SKM-1 treated with dmso at 0.1 percent for 144 hours (cell line): Measurements from ENCODE around the gene GMCL1.
A peak's percentile ranks its signal among the peaks of the same experiment; 100 is the strongest.
"Not testable (repeated sequence)": the region's sequence is repeated elsewhere in the genome, so short reads cannot be mapped to it uniquely, and the experiment has no call there.

ENCODE experiments used
- DNase-seq: peaks from one replicate; lab custom pipeline; 2025; ENCODE audit not compliant: unreplicated experiment; lab: John Stamatoyannopoulos, UW

GMCL1 gene

GRCh38 chr2:69847068-69847828 lies 17.8 kb downstream of the GMCL1 start:
- no peak for DNase-seq

GRCh38 chr2:69848186-69848790 lies 18.8 kb downstream of the GMCL1 start:
- DNase-seq = no peak

DNA sequence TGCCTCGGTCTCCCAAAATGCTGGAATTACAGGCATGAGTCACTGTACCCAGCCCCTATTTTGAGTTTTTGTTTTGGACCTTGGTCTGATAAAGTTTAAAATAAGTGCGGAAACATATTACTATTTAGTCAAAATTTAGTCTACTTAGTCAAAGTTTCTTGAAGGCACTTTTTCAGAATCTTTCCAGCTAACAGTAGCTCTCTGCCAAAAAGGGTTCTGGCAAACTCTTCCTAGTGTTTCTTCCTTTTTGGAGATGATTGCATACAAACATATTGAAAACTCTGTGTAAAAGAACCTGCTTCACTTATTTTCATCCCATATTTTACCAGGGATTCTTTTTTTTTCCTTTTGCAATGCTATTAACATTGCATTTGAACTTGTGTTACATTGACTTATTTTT lies 28.8 kb downstream of the GMCL1 start:
- DNase-seq = no peak

DNA sequence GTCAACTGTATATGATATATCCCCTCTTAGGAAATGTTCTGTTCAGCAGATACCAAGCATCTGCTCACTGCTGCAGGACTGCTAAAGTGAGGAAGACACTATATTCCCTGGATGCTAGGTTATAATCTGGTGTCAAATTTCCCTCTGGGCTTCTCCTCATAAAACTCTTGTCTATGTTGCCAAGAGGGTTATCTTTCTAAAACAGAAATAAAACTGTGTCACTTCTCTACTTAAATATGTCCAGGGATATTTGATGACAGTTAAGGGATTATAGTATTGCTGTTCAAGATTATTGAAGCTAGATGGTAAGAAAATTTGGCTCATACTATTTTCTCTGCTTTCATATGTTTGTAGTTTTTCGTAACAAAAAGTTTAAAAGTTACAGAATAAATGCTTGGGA lies 33.8 kb downstream of the GMCL1 start:
- DNase-seq = no peak

DNA sequence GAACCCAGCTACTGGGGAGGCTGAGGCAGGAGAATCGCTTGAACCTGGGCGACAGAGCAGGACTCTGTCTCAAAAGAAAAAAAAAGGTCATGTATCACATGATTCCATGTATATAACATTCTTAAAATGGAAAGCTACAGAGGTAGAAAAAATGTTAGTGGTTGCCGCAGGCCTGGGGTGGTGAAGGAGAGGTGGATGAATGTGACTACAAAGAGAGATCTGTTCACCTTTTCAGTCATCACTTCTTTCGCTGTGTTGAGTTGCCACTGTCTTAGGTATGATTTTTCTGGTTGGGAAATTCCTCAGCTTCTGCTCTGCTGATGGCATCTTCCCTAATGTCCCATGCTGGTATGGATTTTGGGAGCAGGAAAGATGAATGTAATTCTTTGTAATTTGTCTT lies 59.0 kb downstream of the GMCL1 start:
- DNase-seq = no peak

DNA sequence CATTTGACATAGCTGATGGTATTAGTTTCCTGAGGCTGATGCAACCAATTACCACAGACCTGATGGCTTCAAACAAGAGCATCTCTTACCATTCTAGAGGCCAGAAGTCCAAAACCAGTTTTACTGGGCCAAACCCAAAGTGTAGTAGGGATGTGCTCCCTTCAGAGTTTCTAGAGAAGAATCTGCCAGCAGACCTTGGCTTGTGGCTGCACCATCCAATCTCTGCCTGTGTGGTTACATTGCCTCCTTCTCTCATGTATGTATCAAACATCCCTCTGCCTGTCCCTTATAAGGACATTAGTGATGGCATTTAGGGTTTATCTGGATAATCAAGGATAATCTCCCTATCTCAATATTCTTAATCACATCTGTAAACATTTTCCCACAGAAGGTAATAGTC lies 59.8 kb downstream of the GMCL1 start:
- no peak for DNase-seq

DNA sequence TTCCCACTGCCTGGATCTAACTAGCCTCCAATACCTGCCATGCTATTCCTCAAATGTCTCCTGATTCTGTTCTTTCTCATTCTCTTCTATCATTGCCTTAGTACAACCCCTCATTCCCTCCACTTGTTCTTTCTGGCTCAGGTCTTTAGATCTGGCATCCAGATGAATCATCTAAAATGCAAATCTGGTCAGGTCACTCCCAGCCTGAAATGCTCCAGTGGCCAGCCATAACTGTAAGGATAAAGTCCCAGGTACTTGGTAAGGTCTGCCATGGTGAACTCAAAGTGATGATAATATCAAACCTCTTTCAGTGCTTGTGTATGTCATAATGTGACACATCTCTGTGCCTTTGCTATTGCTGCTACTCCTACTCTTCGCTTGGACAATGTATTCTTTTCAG lies 61.4 kb downstream of the GMCL1 start:
- DNase-seq = no peak

- not testable (repeated sequence) for DNase-seq
Measured at GRCh38 chr2:69892838-69893424, 63.5 kb downstream of the GMCL1 start.

DNA sequence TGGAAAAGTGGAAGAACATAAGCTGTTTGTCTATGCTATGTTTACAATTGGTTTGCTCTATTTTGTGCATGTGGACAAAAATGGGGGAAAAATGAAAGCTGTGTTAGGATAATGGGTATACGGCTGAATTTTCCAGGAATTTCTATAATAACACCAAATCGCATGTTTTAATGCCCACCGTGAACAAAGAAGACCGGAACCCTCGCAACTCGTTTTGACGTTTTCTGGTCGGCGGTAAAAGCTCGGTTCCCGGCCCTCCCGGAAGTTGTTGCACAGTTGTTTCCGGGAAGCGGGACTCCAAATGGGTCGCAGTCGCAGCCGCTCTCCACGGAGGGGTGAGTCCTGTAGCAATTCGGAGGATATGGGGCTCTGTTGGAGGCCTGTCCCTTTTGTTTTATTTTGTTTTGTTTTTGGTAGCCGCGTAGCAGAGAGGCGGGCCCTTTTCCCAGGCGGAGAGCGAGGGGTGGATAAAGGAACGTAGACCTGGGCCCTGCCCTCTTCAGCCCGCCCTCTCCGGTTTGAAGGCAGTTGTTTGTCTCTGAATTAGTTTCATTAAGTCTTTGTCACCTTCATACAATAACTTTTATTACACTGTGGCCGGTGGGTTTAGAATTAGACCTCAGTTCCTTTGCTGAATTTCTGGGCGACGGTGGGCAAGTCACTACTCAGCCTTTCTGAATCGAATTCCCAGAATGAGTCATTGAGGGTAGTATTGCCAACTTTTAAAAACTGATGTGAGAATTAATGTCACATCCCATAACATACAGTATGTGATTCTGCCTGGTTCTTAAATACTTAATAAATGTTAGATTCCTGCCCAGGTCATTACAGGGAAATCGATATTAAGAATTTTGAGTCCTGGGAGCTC lies 64.5 kb downstream of the GMCL1 start, which contains the start of gene SNRNP27:
Gene SNRNP27, plus strand, starts transcription at position 273 of the 868 bp plus-strand sequence. Its CDS starts 29 bp downstream, at position 302.
- DNase-seq = peak; percentile 66

- DNase-seq = not testable (repeated sequence)
Measured at GRCh38 chr2:69894737-69895136, 65.3 kb downstream of the GMCL1 start.

DNA sequence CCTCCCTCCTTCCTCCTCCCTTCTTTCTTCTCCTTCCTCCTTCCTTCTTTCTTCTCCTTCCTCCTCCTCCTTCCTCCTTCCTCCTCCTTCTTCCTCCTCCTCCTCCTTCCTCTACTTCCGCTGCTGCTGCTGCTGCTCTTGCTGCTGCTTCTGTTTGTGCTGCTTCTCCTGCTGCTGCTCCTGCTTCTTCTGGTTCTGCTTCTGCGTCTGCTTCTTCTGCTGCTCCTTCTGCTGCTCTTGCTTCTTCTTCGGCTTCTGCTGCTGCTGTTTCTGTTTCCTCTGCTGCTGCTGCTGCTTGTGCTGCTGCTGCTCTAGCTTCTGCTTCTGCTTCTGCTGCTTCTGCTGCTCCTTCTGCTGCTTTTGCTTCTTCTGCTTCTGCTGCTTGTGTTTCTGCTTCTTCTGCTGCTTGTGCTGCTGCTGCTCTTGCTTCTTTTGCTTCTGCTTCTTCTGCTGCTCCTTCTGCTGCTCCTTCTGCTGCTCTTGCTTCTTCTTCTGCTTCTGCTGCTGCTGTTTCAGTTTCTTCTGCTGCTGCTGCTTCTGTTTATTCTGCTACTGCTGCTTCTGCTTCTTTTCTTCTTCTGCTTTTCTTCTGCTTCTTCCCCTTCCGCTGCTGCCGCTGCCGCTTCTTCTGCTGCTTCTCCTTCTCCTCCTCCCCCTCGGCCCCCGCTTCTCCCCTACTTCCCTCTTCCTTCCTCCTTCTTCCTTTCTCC lies 72.9 kb downstream of the GMCL1 start:
- DNase-seq = peak; percentile 96

GRCh38 chr2:69907216-69907615 lies 77.8 kb downstream of the GMCL1 start:
- DNase-seq = no peak

DNA sequence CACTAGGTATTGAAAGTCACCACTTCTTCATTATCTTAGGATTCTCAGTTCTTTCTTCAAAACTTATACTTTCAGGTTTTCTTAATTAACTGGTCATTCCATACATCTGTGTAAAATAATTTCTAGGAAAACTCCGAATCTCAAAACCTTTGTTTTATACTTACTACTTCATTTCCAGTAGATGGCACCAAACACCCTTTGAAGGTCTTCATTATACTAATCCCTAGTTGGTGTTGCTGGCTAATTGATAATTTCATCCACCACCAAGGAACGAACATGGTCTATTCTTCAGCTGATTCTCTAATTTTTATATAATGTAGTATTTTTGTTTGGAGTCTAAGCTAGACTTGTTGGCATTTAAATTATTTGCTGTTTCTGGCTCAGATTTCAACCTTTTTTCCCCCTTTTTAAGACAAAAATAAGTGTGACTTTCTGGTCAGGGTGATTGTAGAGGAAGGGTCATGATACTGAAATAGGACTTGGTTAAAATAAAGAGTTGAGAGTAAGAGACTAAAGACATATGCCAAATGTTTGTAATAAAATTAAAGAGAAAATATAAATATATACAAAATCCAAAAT lies 82.6 kb downstream of the GMCL1 start:
- peak; percentile 65 for DNase-seq

DNA sequence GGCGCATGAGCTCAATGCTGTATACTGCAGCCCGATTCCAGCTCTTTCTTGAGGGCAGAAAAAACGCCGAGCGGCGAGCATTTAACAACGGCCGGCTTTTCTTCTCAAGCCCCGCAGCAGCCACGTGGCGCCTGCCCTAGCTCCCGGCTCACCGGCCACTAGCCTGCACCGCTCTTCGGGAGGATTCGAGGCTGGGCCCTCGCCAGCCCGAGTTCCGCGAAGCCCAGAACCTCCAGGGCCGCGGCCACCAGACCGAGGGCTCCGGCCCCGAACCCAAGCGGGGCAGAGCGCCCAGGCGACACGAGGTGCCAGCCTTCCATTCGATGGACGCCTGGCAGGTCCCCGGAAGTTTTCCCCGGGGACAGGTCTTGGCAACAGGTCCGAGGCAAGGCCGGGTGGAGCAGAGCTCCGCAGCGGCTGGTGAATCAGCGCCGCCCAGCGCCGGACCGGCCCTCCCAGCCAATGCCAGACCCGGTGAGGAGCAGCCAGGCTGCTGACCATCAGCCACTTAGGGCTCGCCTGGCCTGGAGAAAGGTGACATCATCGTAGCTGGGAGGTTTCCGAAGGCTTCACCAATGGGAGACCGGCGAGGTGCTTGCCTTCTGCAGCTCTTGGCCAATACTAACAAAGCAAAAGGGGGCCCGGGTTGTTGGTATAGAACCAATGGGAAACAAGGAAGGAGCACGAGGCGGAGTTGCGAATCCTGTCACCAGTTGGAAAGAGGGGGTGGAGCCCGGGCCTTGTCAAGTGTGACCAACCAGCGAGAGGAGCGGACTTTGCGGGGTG lies 84.9 kb downstream of the GMCL1 start:
- peak; percentile 100 for DNase-seq

GRCh38 chr2:69914950-69915945 lies 85.8 kb downstream of the GMCL1 start, which contains the start of gene MXD1:
Gene MXD1, plus strand, starts transcription at chr2:69915109. Its CDS starts 222 bp downstream, at chr2:69915331.
- DNase-seq = no peak

- DNase-seq = no peak
Measured at GRCh38 chr2:69916106-69916505, 86.6 kb downstream of the GMCL1 start.

GRCh38 chr2:69917852-69918251 lies 88.4 kb downstream of the GMCL1 start:
- peak; percentile 13 for DNase-seq

DNA sequence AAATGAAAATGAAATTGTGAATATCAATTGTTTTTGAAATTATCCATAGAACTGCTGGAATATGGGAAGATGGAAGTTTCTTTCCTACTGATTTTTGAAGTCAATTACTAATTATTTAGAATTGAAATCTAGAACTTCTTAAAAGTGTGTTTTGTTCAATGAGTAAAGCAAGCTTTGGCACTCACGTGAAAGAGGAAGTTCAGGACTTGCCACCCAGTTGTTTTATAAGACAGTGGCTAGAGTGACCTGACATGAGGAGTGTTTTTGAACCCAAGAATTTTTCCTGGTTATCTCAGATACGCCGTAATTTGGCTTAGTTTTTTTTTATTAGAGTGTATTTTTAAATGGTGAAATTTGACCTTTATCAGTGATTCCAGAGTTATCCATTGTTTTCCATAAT lies 88.9 kb downstream of the GMCL1 start:
- peak; percentile 54 for DNase-seq
